GM21619 (cell line): Measurements from ENCODE around the gene SERPINA5.
"Not testable (repeated sequence)": the region's sequence is repeated elsewhere in the genome, so short reads cannot be mapped to it uniquely, and the experiment has no call there.

ENCODE experiments used
- ATAC-seq: cut with Tn5 transposase; IDR thresholded peaks from one replicate; pipeline ENCODE4 v1.9.1; 2021; ENCODE audit not compliant: unreplicated experiment

Gene SERPINA5

DNA sequence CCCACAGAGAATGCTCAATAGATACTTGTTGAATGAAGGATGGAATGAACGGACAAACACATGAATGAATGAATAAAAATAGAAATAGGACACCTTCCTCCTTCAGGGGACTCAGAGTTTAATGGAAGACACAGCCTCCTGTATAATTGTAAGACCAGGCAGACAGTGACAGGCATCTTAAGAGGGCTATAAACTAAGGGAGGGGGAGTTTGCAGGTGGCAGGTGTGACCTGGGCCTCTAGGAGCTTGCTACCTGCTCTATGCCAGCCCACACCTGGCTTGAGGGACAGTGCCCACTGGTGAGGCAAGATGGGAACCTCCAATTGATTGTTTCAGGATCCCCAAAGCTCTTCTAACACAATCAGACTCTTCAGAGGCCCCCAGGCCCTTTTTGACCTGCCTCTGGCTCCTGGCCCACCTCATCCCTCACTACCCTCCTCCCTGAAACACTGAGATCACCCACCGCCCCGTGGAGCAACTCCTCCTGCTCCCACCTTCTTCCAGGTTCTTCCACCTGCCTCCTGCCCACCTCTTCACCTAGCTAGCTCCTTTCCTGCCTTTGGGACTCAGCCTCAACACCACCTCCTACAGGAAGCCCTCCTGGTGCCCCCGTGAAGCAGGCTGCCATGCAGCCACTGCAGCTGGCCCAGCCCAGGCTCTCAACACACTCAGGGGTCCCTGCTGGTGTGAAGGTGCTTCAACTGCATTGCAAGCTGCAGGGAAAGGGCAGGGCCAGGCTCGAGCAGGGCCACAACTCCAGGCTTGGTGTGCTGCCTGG lies 40.3 kb downstream of the SERPINA5 start:
- ATAC-seq: no peak

DNA sequence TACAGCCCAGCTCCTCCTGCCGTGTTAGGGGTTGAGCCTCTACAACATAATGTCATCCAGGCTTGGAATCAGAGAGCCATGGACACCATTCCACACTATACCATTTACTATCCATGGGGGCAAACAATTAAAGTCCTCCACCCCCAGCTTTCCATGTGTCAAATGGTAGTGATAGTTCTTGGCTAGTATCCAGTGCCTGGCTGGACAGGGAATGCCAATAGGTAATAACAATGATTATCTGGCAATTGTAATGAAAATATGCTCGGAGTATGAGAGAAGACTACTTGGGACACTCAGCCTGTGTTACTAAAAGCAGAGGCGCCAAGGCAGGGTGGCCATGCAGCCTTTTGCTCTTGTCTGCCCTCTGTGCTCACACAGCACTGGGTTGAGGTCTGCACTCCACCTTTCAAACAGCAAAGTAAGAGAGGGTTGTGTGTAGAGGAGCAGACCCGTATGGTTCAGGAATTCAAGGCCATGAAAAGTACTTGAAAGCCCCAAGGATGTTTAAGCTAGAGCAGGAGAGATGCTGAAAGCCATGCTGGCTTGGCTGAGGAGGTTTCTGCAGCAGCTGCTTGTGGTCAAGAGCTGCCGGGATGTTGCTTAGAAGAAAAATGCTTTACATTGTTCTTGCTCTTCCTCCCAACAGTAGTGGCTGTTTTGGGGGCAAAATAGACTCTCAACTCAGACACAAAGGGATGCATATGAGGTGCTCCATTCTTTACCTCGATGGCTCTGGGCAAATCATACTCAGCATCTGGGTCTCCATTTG lies 41.6 kb downstream of the SERPINA5 start:
- no peak for ATAC-seq

- ATAC-seq: no peak
Observed at GRCh38 chr14:94623422-94623809, 42.2 kb downstream of the SERPINA5 start.

GRCh38 chr14:94623856-94624499 lies 42.8 kb downstream of the SERPINA5 start:
- no peak for ATAC-seq

GRCh38 chr14:94624537-94625352 lies 43.5 kb downstream of the SERPINA5 start:
- no peak for ATAC-seq

GRCh38 chr14:94625353-94625635 lies 44.1 kb downstream of the SERPINA5 start:
- ATAC-seq: no peak

DNA sequence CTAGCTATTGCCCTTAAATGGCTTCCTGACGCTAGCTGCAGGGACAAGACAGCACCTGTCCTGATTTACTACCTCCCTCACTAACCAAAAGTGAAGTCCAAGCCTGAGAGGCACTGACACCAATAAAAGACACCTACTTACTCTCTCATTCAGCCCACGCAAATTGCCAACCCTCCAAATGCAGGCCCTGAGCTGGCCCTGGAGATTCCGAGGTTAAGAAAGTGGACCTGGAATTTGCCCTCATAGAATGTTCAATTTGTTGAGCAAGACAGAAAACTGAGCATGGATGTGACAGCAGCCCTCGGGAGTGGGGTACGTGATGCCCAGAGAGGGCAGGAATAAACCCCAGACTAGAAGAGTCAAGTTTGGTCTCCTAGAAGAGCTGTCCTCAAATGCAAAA lies 47.4 kb downstream of the SERPINA5 start:
- no peak for ATAC-seq

GRCh38 chr14:94630396-94630795 lies 49.2 kb downstream of the SERPINA5 start:
- no peak for ATAC-seq

DNA sequence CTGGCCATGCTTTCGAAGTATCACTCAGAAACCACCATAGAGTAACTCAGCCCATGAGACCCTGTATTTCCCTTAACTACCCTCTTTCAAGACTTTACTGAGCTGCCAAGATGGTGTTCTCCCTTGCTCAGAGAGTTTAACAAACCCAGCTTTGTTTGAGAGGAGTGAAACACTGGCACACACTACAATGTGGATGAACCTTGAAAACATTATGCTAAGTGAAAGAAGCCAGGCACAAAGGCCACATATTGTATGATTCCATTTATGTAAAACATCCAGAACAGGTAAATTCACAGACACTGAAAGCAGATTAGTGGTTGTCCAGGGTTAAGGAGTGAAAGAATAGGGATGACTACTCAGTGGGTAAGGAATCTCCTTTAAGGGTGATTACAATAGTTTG lies 49.8 kb downstream of the SERPINA5 start:
- no peak for ATAC-seq

DNA sequence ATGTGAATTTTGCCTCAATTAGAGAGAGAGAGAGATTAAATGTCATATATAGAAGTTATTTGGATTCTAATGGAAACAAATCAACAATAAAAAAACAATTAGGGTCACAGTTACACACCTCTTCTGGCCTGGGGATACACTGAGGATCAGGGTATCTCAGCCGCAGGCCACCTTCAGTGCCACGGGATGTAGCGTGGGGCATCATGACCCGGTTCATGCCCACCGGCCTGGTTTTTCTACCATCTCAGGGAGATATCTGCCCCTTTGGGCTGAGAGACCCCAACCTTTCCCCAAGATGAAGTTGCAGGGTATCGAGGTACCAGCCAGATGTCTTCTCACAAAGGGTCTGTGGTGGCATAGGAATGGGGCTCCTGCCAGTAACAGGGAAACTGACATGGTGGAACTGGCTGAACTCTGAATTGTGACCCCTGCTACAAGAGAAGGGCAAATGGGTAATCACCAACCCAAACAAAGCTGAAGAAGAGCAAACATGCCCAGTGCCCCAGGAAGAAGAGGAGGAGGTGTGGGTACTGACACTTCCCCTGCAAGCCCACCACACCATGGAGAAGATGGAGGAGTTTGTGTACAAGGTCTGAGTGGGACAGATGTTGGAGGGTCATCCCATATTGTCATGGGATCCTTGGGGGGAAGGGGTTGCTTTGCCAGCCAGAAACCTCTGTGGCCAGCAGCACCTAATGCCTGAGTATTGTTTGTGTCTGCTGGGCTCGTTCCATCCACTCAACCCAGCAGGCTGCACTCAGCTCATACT lies 50.5 kb downstream of the SERPINA5 start:
- no peak for ATAC-seq

- ATAC-seq: no peak
Observed at GRCh38 chr14:94632305-94632590, 51.0 kb downstream of the SERPINA5 start.

DNA sequence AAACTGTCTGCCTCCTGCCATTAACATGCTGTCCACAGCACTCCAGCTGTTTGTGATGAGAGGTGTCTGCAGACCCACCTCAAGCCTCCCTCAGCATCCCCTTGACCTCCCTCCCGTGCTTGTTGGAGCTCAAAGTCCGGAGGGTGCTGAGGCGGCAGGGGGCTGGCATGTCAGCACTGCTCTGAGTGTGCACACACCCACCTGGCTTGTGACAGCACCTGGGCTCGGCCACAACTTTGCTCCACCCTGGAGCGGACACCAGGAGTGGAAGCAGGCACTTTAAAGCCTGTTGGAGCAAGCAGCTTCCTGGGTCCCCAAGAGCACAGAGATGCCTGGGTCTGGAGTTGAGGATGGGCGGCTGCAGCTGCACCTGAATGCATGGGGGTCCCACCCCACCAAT lies 51.9 kb downstream of the SERPINA5 start:
- ATAC-seq: no peak

- no peak for ATAC-seq
Observed at GRCh38 chr14:94635154-94635553, 53.9 kb downstream of the SERPINA5 start.

- ATAC-seq: no peak
Observed at GRCh38 chr14:94636744-94637412, 55.7 kb downstream of the SERPINA5 start.

DNA sequence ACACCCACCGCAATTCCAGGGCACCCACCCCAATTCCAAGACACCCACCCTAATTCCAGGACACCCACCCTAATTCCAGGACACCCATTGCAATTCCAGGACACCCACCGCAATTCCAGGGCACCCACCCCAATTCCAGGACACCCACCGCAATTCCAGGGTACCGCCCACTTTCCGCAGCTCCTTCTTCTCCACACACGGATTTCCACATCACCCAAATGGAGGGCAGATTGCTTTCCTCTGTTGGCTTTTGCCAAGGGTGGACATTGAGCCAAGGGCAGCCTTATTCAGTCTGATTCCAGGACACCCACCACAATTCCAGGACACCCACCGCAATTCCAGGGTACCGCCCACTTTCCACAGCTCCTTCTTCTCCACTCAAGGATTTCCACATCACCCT lies 56.6 kb downstream of the SERPINA5 start:
- not testable (repeated sequence) for ATAC-seq

DNA sequence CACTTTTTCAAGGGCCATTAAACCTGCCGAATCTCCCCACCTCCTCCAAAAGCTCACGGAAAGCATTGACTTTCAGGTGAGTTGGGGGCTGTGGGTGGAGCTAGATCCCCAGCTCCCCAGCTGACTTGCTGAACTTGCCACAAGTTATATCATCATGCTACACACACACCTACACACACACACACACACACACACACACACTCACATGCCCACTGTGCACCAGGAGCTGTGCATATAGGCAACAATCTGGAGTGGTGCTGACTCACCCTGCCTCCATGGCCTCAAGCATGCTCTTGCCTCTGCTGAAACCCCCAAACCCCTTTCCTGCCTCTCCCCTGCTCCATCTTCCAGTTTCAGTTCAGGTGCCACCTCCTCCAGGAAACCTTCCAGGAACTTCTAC lies 57.1 kb downstream of the SERPINA5 start:
- ATAC-seq: no peak

GRCh38 chr14:94638961-94639817 lies 58.0 kb downstream of the SERPINA5 start:
- ATAC-seq: no peak

DNA sequence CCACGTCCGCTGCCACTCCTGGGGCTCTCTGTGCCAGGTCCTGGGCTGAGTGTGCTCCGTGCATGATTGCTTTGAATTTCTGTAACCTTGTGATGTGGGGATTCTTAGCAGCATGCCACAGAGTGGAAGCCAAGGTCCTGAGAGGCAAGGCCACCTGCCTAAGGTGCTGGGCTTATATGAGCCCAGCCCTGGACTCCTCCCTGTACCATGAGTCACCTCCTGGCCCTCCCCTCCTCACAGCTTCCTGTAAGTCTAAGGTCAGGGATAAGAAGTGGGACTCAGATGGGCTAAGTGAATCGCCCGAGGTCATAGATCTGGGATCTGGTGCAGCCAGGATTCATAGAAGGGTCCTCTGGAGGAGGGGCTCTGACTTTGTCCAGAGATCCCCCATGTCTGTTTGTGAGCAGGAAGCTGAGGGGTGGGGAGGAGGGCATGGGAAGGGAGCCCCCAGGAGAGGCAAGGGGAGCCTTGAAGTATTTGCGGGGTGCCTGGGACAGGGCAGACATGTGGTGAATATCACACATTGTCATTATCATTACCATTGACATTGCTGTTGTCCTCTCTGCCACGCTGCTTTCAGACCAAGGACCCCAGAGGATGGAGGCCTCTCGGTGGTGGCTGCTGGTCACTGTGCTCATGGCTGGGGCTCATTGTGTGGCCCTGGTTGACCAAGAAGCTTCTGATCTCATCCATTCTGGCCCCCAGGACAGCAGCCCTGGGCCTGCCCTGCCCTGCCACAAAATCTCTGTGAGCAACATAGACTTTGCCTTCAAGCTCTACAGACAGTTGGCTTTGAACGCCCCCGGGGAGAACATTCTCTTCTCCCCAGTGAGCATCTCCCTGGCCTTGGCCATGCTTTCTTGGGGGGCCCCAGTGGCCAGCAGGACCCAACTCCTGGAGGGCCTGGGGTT lies 59.8 kb downstream of the SERPINA5 start:
- no peak for ATAC-seq
